ENCODE results near the gene TYRP1.

Gene TYRP1

GRCh38 chr9:12718482-12719026 lies 25.4 kb downstream of the TYRP1 start:
- H3K27me3 ChIP-seq (ENCODE audit: low read depth, low read length), result no peaks in the 10 kb centered on the region
- no peak overlapping the region for H3K4me3 ChIP-seq (ENCODE audit: low read length)
- H3K4me1 ChIP-seq (ENCODE audit: low read length), result peaks cover 10% of the 10 kb centered on the region
- H3K9me3 ChIP-seq (ENCODE audit: insufficient read depth, low read length), result no peaks in the 10 kb centered on the region
- no peak overlapping the region for H2AFZ ChIP-seq (ENCODE audit: low read depth, low read length)
- no peak overlapping the region for H3K27ac ChIP-seq (ENCODE audit: low read length)
- no peaks in the 10 kb centered on the region for H3K79me2 ChIP-seq (ENCODE audit: low read length)
- no peak for TF ChIP-seq EZH2phosphoT487 (IDR thresholded peaks at IDR 0.05; ENCODE audit: low read depth)
- TF ChIP-seq, protein P1, sequence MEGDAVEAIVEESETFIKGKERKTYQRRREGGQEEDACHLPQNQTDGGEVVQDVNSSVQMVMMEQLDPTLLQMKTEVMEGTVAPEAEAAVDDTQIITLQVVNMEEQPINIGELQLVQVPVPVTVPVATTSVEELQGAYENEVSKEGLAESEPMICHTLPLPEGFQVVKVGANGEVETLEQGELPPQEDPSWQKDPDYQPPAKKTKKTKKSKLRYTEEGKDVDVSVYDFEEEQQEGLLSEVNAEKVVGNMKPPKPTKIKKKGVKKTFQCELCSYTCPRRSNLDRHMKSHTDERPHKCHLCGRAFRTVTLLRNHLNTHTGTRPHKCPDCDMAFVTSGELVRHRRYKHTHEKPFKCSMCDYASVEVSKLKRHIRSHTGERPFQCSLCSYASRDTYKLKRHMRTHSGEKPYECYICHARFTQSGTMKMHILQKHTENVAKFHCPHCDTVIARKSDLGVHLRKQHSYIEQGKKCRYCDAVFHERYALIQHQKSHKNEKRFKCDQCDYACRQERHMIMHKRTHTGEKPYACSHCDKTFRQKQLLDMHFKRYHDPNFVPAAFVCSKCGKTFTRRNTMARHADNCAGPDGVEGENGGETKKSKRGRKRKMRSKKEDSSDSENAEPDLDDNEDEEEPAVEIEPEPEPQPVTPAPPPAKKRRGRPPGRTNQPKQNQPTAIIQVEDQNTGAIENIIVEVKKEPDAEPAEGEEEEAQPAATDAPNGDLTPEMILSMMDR (IDR thresholded peaks at IDR 0.05; ENCODE audit: low read depth, low read length), result no peak
- H3K4me2 ChIP-seq (ENCODE audit: low read length), result no peak overlapping the region
- no peaks in the 10 kb centered on the region for H4K20me1 ChIP-seq (ENCODE audit: insufficient read depth, low read length)
- no peak overlapping the region for H3K9ac ChIP-seq (ENCODE audit: low read length)
- no peaks in the 10 kb centered on the region for H3K36me3 ChIP-seq (replicated peaks; ENCODE audit: low read depth, low read length)

GRCh38 chr9:12719431-12719830 lies 26.2 kb downstream of the TYRP1 start:
- Histone ChIP-seq H3K4me1 (ENCODE audit: low read length) (peaks cover 10% of the 10 kb centered on the region), H2AFZ (ENCODE audit: low read depth, low read length) (no peak overlapping the region), H3K27ac (ENCODE audit: low read length) (no peak overlapping the region), H3K9me3 (ENCODE audit: insufficient read depth, low read length) (no peaks in the 10 kb centered on the region), H3K9ac (ENCODE audit: low read length) (no peak overlapping the region), H3K36me3 (replicated peaks; ENCODE audit: low read depth, low read length) (no peaks in the 10 kb centered on the region), H3K4me2 (ENCODE audit: low read length) (no peak overlapping the region), H3K27me3 (ENCODE audit: low read depth, low read length) (no peaks in the 10 kb centered on the region), H4K20me1 (ENCODE audit: insufficient read depth, low read length) (no peaks in the 10 kb centered on the region), H3K79me2 (ENCODE audit: low read length) (no peaks in the 10 kb centered on the region), H3K4me3 (ENCODE audit: low read length) (no peak overlapping the region)
- TF ChIP-seq, protein P1 (IDR thresholded peaks at IDR 0.05; ENCODE audit: low read depth, low read length), result peak; percentile 59
- no peak for TF ChIP-seq EZH2phosphoT487 (IDR thresholded peaks at IDR 0.05; ENCODE audit: low read depth)

DNA sequence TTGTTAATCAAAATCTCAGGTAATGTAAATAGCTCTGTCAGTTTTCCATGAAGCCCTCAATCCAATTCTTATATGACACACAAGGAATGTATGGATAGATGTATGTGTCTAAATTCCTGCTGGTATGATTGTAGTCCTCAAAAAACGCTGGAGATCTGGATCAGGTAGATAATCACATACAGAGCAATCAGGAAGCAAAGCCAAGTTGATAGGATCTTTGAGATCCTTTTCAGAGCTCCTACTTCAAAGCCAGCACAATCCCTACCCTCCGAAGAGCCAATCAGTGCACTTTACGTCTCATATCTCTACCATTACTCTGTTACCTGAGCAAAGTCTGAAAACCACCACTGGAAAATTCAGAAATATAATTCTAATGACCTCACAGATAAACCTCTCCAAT lies 27.4 kb downstream of the TYRP1 start:
- Histone ChIP-seq H3K27ac (ENCODE audit: low read length) (no peak overlapping the region), H3K9ac (ENCODE audit: low read length) (no peak overlapping the region), H3K36me3 (replicated peaks; ENCODE audit: low read depth, low read length) (no peaks in the 10 kb centered on the region), H4K20me1 (ENCODE audit: insufficient read depth, low read length) (no peaks in the 10 kb centered on the region), H3K4me3 (ENCODE audit: low read length) (no peak overlapping the region), H3K4me2 (ENCODE audit: low read length) (no peak overlapping the region), H3K79me2 (ENCODE audit: low read length) (no peaks in the 10 kb centered on the region), H3K9me3 (ENCODE audit: insufficient read depth, low read length) (no peaks in the 10 kb centered on the region), H3K27me3 (ENCODE audit: low read depth, low read length) (no peaks in the 10 kb centered on the region), H3K4me1 (ENCODE audit: low read length) (peaks cover 10% of the 10 kb centered on the region), H2AFZ (ENCODE audit: low read depth, low read length) (no peak overlapping the region)
- TF ChIP-seq EZH2phosphoT487 (IDR thresholded peaks at IDR 0.05; ENCODE audit: low read depth), result no peak
- TF ChIP-seq, protein P1 (IDR thresholded peaks at IDR 0.05; ENCODE audit: low read depth, low read length), result no peak

GRCh38 chr9:12722131-12722530 lies 28.9 kb downstream of the TYRP1 start:
- no peak overlapping the region for H3K4me2 ChIP-seq (ENCODE audit: low read length)
- H3K79me2 ChIP-seq (ENCODE audit: low read length), result no peaks in the 10 kb centered on the region

More at GRCh38 chr9:12722131-12722530, 28.9 kb downstream of the TYRP1 start:
- no peak overlapping the region for H3K4me3 ChIP-seq (ENCODE audit: low read length)
- TF ChIP-seq EZH2phosphoT487 (IDR thresholded peaks at IDR 0.05; ENCODE audit: low read depth), result no peak
- TF ChIP-seq, protein P1 (IDR thresholded peaks at IDR 0.05; ENCODE audit: low read depth, low read length), result no peak
- H3K27ac ChIP-seq (ENCODE audit: low read length), result no peak overlapping the region
- H3K9ac ChIP-seq (ENCODE audit: low read length), result no peak overlapping the region
- no peaks in the 10 kb centered on the region for H4K20me1 ChIP-seq (ENCODE audit: insufficient read depth, low read length)
- peaks cover 10% of the 10 kb centered on the region for H3K4me1 ChIP-seq (ENCODE audit: low read length)
- H3K36me3 ChIP-seq (replicated peaks; ENCODE audit: low read depth, low read length), result no peaks in the 10 kb centered on the region
- H3K9me3 ChIP-seq (ENCODE audit: insufficient read depth, low read length), result no peaks in the 10 kb centered on the region
- H3K27me3 ChIP-seq (ENCODE audit: low read depth, low read length), result no peaks in the 10 kb centered on the region
- H2AFZ ChIP-seq (ENCODE audit: low read depth, low read length), result no peak overlapping the region

Measured in OCI-LY3 (cell line).